Epithelial cell of proximal tubule (primary cell): ENCODE results near the gene PREPL. TPM values are rescaled to one million over a fixed set of nuclear protein-coding genes. Genes with fewer than 3 reads are reported as not detected.

Experiments
- DNase-seq: peaks from one replicate; pipeline ENCODE4 v3.0.0-alpha.2; 2011; ENCODE audit warnings: low read depth
- H3K4me3 ChIP-seq: 2 replicates; pipeline ENCODE4 v1.5.1; 2011; ENCODE audit warnings: low read depth, mild to moderate bottlenecking, low read length
- CTCF ChIP-seq: conservative IDR thresholded peaks from 2 replicates; pipeline ENCODE4 v1.5.1; 2012; ENCODE audit warnings: low read depth, mild to moderate bottlenecking, low read length
- total RNA-seq: library from RNA; depleted of rRNA; stranded (reverse); fragments of >200 nt; gene quantifications from 2 replicates; pipeline ENCODE4 v1.2.3, GENCODE V29; 2015

Gene PREPL
- total RNA-seq, 1 donor from 2014 or later = 15.2 TPM

DNA sequence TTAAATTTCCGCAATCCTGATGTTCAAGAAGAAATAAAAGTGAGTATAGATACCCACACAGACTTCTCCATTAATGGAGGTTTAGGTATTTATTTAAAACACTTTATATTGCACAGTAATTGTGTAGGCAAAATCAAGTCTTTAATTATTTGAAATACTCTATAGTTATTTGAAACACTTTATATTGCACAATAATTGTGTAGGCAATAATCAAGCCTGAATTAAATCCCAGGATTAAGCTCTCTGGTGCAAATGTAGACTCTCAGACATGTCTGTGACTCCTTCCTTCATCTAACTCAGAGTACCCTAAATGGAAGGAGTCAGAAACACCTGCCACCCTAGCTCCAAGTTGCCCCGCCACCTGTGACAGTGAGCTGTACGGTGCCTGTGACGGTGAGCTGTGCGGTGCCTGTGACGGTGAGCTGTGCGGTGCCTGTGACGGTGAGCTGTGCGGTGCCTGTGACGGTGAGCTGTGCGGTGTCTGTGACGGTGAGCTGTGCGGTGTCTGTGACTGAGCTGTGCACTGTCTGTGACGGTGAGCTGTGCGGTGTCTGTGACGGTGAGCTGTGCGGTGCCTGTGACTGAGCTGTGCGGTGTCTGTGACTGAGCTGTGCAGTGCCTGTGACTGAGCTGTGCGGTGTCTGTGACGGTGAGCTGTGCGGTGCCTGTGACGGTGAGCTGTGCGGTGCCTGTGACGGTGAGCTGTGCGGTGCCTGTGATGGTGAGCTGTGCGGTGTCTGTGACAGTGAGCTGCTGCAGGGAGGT, 75.0 kb downstream of the PREPL start:
- H3K4me3 ChIP-seq = no peak overlapping the region
- no peak for TF ChIP-seq CTCF
- no peak for DNase-seq

DNA sequence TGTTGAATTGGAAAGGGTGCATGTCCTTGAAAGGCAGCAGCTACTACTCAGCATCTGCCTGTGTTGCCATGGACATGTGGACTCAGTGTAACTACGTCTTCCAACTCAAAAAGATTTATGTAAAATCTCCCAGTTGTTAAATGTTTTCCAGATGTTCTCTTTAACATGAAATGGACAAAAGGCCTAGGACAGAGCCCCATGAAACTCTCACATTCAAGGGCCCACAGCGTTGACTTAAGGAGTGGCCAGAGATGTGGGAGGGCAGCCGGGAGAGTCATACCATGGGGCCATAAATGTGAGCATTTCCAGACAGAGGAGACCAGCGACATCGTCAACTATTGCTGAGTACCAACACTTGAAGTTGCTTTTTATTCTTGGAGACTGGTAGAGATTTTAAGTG, 76.1 kb downstream of the PREPL start:
- TF ChIP-seq CTCF = no peak
- no peak for DNase-seq
- no peak overlapping the region for H3K4me3 ChIP-seq

GRCh38 chr2:44283116-44283666, 78.1 kb downstream of the PREPL start:
- no peak for TF ChIP-seq CTCF
- no peak overlapping the region for H3K4me3 ChIP-seq
- peak; percentile 73 for DNase-seq

DNA sequence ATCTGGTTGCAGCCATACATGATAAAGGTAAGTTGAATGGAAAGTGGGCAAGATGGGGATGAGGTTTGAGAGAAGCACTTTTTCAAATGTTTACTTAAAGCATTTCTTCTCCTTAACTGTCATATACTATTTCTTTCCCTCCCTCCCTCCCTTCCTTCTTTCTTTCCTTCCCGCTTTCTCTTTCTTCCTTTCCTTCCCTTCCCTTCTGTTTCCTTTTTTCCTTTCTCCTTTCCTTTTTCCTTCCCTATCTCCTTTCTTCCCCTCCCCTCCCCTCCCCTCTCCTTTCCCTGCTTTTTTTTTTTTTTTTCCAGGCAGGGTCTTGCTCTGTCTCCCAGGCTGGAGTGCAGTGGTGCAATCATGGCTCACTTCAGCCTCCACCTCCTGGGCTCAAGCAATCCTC, 80.4 kb downstream of the PREPL start:
- no peak for TF ChIP-seq CTCF
- no peak for DNase-seq

GRCh38 chr2:44277541-44277940, 83.8 kb downstream of the PREPL start:
- H3K4me3 ChIP-seq = peak overlapping the region; percentile 77
- no peak for TF ChIP-seq CTCF
- DNase-seq = no peak

More for the DNA sequence above, 80.4 kb downstream of the PREPL start:
- no peak overlapping the region for H3K4me3 ChIP-seq

- H3K4me3 ChIP-seq = peak overlapping the region; percentile 77
- TF ChIP-seq CTCF = no peak
- DNase-seq = peak; percentile 73
Measured at GRCh38 chr2:44275927-44276303, 85.4 kb downstream of the PREPL start.

DNA sequence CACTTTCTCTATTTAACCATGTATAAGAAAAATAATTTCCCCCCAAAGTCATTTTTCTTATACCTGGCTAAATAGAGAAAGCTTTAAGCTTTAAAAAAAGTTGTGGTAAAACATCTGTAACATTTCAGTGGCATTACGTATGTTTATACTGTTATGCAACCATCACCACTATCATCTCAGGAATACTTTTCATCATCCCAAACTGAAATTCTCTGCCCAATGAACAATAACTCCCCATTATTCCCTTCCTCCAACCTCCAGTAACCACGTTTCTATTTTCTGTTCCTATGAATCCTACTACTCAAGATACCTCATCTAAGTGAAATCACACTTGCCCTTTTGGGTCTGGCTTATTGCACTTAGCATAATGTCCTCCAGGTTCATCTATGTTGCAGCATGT, 87.7 kb downstream of the PREPL start:
- no peak overlapping the region for H3K4me3 ChIP-seq
- no peak for DNase-seq
- no peak for TF ChIP-seq CTCF
